GM19438 (cell line): ENCODE data around the gene LEKR1.

ENCODE experiments used
- ATAC-seq: cut with Tn5 transposase; IDR thresholded peaks from one replicate; pipeline ENCODE4 v1.9.1; 2021; ENCODE audit warnings: low read depth; ENCODE audit not compliant: unreplicated experiment

LEKR1 gene

DNA sequence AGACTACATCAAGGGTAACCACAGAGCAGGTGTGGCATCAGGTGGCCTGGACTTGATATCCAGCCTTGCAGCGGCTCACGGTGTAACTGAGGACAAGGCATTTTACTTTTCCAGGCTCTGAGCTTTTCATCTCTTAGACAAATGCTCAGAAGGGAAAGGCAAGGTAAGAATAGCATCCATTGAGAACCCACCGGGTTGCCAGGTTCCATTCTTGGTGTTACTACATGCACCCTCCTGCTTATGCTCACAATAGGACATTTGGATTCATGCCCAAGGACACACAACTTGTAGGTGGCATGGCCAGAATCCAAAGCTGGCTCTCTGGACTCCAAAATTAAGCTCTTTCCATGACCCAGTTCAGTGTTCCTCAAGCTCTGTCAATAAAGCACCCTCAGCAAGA lies 248.3 kb downstream of the LEKR1 start:
- no peak for ATAC-seq

DNA sequence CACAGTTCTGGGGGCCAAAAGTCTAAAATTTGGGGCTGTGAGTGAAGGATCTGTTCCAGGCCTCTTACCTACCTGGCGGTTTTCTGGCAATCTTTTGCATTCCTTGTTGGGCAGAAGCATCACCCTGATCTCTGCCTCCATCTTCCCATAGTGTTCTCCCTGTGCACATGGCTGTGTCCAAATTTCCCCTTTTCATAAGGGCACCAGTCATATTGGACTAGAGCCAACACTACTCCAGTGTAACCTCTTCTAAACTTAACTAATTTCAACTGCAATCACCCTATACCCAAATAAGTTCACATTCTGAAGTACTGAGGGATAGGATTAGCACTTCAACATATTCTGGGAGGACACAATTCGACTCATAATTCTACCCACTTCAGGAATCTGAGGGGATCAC lies 248.8 kb downstream of the LEKR1 start:
- ATAC-seq, result no peak

DNA sequence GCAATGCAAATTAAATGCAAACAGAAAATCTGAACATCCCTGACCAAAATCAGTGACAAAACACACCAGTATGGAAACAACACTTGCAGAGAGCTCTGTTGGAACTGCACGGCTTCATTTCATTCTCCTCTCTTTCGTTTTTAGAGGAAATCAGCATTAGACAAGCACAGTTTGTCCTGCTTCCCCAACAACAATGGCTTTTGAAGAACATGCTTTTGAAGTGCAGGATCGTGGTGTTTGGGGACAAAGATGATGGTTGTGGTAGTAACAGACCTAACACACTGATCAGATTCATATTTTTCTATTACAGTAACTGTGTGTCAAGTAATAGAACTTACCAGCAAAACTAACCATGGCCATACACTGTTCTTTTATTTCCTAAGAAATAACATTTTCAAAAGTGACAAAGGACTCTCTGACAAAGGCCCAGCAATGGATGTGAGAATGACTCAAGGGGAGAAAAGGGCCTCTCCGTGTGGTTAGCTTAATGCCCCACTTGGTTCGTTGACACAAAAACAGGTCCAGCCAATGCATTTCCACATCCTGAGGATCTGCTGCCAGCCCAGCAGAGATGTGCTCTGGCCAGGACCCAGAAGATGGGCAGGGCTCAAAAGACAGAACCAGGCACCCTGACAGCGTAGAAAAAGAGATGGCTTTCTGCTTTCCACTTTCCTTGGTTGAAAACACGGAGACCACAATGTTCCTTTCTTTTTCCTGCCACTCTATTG lies 249.7 kb downstream of the LEKR1 start:
- no peak for ATAC-seq

GRCh38 chr3:157077565-157077991 lies 251.4 kb downstream of the LEKR1 start:
- ATAC-seq, result no peak

- no peak for ATAC-seq
Observed at GRCh38 chr3:157078131-157078810, 252.1 kb downstream of the LEKR1 start.

DNA sequence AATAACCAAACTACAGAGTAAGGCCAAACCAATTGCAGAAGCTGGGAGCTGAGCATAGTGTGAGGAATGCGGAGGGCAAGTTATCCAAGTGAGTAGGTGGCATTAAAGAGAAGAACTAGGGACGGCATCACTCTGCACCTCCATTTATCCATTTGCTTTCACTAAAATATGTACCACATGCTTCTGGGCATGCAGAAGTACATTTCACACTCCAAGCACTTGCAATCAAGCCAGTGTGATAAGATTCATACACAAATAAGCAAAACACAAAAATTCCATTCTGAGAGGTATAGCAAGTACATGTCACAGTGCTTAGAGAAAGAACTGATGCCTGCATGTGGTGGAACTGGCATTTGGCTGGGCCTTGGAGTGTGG lies 252.6 kb downstream of the LEKR1 start:
- ATAC-seq, result no peak

- ATAC-seq, result no peak
Observed at GRCh38 chr3:157079676-157080369, 253.7 kb downstream of the LEKR1 start.

DNA sequence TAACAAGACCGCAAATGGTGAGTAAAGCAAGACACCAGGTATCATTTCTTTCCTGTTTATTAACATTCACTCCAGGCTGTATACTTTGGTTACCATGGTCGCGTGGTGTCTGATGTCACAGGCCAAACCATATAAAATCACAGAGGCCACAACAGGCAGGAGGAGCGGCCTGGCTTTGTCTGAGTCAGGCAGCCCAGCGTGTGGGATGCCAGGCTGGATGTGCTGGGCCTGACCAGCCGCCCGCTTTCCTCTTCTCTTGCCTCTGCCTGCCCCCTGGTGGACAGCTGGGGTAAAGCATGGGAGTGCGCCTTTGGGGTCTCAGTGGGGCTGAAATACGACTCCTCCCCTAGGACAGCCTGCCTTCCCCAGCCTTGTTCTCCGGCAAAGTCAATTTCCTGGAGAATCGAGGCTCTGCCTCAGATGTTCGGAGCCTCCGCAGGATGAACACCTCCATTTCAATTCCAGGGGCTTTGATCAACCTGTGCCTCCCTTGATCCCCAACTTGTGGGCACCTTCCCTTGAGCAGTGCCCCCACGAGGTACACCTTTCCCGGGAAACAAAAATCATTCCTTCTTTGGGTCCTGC lies 255.6 kb downstream of the LEKR1 start:
- ATAC-seq, result peak; percentile 87

GRCh38 chr3:157082305-157082982 lies 256.3 kb downstream of the LEKR1 start:
- ATAC-seq, result no peak

DNA sequence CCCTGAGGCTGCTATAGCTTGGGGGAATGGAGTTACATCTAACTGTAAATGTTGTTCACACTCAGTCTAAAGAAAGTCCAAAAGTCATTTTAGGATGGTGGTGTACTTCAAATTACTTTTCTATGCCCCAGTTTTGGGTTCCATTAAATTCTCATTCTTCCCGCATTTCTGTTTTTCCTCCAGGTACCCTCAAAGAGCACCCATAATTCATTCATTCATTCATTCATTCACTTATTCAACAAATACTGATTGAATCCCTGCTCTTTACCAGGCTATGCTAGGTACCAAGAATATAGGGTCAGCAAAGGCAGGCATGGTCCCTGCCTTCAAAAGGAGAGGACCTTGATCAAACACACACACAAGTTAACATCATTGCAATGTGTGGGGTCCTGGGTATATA lies 257.7 kb downstream of the LEKR1 start:
- no peak for ATAC-seq

DNA sequence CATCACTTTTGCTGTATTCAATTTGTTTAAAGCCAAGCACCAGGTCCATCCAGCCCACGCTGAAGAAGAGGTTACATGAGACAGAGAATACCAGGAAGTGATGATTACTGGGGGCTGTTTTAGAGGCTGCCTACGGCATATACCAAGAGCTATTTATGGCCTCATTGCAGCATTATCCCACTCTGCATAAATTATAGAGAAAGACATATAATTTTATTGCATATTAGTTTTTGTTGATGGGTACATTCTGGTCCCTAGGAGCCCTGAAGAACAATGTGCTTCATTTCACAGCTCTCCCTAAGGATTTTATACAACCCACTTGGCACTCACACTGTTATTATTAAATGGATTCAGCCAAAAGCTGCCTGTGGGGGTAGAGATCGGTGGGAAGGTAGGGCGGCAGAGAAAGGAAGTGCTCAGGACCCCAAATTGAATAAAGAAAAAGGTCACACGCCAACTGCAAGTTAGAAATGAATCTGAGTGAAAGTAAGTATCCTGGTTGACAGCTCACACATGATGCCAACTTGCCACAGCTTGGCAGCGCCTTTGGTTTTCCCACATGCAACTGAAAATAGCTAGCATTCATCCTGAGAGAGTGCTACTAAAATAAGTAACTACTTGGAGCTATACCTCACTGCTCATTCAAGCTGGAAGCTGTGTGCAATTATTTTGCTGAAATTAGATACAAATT lies 260.1 kb downstream of the LEKR1 start:
- no peak for ATAC-seq

DNA sequence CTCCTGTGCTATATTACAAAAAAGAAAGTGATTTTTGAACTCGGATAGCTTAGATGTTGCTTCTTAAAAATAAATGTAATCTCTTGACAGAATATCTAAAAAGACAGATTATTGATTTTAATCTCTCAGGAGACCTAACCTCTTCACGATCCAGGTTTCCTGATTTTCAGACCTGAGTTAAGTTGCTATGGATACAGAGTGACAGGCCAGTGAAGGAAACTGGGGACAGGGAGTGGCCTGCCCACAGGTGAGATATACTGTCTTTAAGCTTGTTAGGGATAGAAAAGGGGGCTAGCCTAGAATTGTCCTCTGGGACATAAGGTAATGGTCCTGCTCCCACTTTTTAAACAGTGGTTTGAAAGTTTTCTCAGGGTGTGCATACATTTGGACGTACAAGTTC lies 260.6 kb downstream of the LEKR1 start:
- ATAC-seq, result no peak

DNA sequence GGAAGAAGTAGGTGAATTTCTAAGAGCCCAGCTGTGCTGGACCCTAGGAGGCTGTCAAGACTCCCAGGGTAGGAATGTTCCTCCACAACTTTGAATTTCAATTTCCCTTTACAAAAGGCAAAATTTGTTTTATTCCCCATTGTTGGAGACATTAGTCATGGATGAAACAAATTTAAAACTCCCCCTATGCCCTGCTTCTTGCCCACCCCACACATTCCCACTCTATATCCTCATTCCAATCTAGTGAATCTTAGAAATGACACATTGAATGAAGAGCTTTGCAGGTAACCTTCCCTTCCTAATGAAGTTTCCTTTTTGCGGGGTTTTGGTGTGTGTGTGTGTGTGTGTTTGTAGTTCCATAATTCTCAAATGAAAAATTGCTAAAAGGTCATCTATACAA lies 261.2 kb downstream of the LEKR1 start:
- no peak for ATAC-seq

DNA sequence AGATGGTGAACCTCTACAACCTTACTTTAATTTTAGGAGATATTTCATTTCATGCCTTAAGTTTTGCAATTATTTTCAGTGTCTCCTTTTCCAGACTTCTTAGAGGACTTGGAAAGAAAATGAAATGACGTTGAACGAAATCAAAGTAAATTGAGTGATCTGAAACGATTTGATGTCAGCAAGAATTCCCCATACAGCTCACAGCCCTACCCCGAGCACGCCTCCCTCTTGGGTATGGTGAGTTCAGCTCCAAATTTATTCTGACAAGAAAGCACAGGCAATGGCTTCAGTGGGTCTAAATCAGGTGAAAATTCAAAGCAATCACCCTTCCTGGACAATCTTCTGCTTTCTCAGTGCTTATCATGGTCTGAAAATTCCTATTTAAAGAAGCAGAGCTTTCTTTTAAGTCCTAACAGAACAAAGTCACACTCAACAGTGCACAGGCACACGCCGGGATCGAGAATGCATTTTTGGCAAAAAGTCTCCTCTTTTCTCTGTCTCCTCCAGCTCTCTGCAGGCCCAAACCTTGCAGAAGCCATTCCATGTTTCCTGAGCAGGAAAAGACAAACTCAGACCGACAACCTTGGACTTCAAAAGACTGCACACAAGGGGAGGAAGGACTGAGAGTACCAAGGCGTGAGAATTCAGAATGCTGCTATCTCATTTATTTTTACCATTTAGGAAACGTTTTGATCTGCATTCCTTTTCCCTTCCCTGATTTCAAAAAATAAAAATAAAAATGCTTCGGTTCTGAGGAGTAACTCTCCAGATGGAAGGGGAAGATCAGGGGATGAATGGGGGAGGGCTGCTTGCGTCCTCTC lies 261.8 kb downstream of the LEKR1 start:
- peak; percentile 1 for ATAC-seq

- ATAC-seq, result peak; percentile 72
Observed at GRCh38 chr3:157088601-157089454, 262.7 kb downstream of the LEKR1 start.

- ATAC-seq, result peak; percentile 7
Observed at GRCh38 chr3:157089455-157090221, 263.5 kb downstream of the LEKR1 start.

GRCh38 chr3:157091083-157091833 lies 265.1 kb downstream of the LEKR1 start:
- no peak for ATAC-seq
